ENCODE results near the gene SOBP.

- TF ChIP-seq CTCF (optimal IDR thresholded peaks at IDR 0.05 in 1 of 3, IDR thresholded peaks at IDR 0.05 in 1 of 3, conservative IDR thresholded peaks at IDR 0.05 in 1 of 3; ENCODE audit: extremely low read depth in 1 of 3, insufficient read depth in 2 of 3, low read length in 3 of 3) (no peak), EZH2 (IDR thresholded peaks at IDR 0.05; ENCODE audit: low read length) (no peak)
Measured at GRCh38 chr6:107582086-107582485, 92.2 kb downstream of the SOBP start.
